ENCODE data around the gene OSCP1.

GRCh38 chr1:36466370-36467026 lies 16.2 kb upstream of the OSCP1 start:
- TF ChIP-seq POLR2A (IDR thresholded peaks at IDR 0.05; ENCODE audit: extremely low read depth, insufficient read length), result no peak
- TF ChIP-seq, protein P1, sequence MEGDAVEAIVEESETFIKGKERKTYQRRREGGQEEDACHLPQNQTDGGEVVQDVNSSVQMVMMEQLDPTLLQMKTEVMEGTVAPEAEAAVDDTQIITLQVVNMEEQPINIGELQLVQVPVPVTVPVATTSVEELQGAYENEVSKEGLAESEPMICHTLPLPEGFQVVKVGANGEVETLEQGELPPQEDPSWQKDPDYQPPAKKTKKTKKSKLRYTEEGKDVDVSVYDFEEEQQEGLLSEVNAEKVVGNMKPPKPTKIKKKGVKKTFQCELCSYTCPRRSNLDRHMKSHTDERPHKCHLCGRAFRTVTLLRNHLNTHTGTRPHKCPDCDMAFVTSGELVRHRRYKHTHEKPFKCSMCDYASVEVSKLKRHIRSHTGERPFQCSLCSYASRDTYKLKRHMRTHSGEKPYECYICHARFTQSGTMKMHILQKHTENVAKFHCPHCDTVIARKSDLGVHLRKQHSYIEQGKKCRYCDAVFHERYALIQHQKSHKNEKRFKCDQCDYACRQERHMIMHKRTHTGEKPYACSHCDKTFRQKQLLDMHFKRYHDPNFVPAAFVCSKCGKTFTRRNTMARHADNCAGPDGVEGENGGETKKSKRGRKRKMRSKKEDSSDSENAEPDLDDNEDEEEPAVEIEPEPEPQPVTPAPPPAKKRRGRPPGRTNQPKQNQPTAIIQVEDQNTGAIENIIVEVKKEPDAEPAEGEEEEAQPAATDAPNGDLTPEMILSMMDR (IDR thresholded peaks at IDR 0.05; ENCODE audit: low read depth, low read length), result no peak
